ENCODE measurements around the gene NCMAP.

The NCMAP gene

DNA sequence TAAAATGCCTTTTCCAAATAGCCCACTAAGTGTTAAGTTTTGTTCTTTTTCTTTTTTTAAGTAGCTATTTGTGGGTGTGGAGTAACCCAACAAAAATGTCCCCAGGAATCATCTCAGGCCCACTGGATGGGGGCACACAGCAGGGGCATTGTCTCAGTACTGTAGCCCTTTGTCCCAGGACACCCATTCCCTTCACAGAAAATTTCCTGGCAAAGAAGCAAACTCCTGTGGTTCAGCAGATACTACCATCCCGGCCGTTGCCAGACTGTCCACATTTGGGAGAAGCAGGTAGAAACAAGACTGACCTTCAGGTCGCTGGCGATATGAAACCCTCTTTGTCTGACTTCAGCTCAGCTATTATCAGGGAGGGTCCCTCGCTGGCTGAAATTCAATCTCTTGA is 63.5 kb downstream of the NCMAP start:
- Histone ChIP-seq H3K27me3 (ENCODE audit: insufficient read depth, low read depth) (no peaks in the 10 kb centered on the region), H3K4me3 (IDR thresholded peaks at IDR 0.05; ENCODE audit: insufficient read depth, low read depth, low read length) (no peak overlapping the region), H3K36me3 (ENCODE audit: insufficient read depth) (no peaks in the 10 kb centered on the region), H3K4me2 (no peak overlapping the region), H3K27ac (no peak overlapping the region), H3K9ac (no peak overlapping the region), H3K79me2 (ENCODE audit: insufficient read depth, low read depth) (no peaks in the 10 kb centered on the region), H2AFZ (ENCODE audit: low read depth) (no peak overlapping the region), H3K4me1 (ENCODE audit: low read depth, poor library complexity, severe bottlenecking) (no peaks in the 10 kb centered on the region), H4K20me1 (ENCODE audit: insufficient read depth) (no peaks in the 10 kb centered on the region)
- TF ChIP-seq, protein P1, sequence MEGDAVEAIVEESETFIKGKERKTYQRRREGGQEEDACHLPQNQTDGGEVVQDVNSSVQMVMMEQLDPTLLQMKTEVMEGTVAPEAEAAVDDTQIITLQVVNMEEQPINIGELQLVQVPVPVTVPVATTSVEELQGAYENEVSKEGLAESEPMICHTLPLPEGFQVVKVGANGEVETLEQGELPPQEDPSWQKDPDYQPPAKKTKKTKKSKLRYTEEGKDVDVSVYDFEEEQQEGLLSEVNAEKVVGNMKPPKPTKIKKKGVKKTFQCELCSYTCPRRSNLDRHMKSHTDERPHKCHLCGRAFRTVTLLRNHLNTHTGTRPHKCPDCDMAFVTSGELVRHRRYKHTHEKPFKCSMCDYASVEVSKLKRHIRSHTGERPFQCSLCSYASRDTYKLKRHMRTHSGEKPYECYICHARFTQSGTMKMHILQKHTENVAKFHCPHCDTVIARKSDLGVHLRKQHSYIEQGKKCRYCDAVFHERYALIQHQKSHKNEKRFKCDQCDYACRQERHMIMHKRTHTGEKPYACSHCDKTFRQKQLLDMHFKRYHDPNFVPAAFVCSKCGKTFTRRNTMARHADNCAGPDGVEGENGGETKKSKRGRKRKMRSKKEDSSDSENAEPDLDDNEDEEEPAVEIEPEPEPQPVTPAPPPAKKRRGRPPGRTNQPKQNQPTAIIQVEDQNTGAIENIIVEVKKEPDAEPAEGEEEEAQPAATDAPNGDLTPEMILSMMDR (conservative IDR thresholded peaks at IDR 0.05; ENCODE audit: low read depth, low read length), result no peak

DNA sequence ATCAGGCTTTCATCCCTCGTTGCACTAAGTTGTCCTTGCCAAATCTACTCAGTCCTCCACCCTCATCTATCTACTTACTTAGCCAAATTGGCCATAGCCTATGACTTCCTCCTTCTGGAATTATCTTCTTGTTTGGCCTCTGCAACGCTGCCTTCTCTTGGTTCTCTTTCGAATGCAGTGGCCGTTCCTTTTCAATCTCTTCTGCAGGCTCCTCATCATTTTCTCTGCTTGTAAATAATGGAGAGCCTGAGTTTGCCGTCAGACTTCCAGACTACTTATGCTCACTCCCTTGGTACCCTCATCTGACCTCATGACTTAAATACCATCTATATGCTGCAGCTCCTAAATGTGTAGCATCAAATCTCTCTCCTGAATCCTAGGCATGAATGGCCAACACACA is 64.8 kb downstream of the NCMAP start:
- TF ChIP-seq, protein P1 (conservative IDR thresholded peaks at IDR 0.05; ENCODE audit: low read depth, low read length), result no peak
- Histone ChIP-seq H2AFZ (ENCODE audit: low read depth) (no peak overlapping the region), H3K79me2 (ENCODE audit: insufficient read depth, low read depth) (no peaks in the 10 kb centered on the region), H3K4me3 (IDR thresholded peaks at IDR 0.05; ENCODE audit: insufficient read depth, low read depth, low read length) (no peak overlapping the region), H3K4me1 (ENCODE audit: low read depth, poor library complexity, severe bottlenecking) (no peaks in the 10 kb centered on the region), H3K36me3 (ENCODE audit: insufficient read depth) (no peaks in the 10 kb centered on the region), H3K27me3 (ENCODE audit: insufficient read depth, low read depth) (no peaks in the 10 kb centered on the region), H3K9ac (no peak overlapping the region), H3K27ac (no peak overlapping the region), H3K4me2 (no peak overlapping the region), H4K20me1 (ENCODE audit: insufficient read depth) (no peaks in the 10 kb centered on the region)

DNA sequence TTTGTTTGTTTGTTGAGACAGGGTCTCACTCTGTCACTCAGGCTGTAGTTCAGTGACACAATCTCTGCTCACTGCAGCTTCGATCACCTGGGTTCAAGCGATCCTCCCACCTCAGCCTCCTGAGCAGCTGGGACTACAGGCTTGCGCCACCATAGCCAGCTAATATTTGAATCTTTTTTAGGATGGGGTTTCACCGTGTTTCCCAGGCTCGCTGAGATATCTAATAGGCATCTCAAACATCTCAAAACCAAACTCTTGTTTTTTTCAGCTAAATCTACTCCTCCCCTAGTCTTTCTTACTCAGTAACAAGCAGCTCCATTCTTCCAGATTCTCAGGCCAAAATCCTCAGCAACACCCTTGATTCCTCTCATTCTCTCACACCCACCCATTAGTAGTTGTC is 65.2 kb downstream of the NCMAP start:
- no peaks in the 10 kb centered on the region for H3K4me1 ChIP-seq (ENCODE audit: low read depth, poor library complexity, severe bottlenecking)
- H3K36me3 ChIP-seq (ENCODE audit: insufficient read depth), result no peaks in the 10 kb centered on the region
- H4K20me1 ChIP-seq (ENCODE audit: insufficient read depth), result no peaks in the 10 kb centered on the region
- H3K4me3 ChIP-seq (IDR thresholded peaks at IDR 0.05; ENCODE audit: insufficient read depth, low read depth, low read length), result no peak overlapping the region
- no peak overlapping the region for H3K9ac ChIP-seq
- H3K27me3 ChIP-seq (ENCODE audit: insufficient read depth, low read depth), result no peaks in the 10 kb centered on the region
- TF ChIP-seq, protein P1 (conservative IDR thresholded peaks at IDR 0.05; ENCODE audit: low read depth, low read length), result no peak
- H3K27ac ChIP-seq, result no peak overlapping the region
- H3K79me2 ChIP-seq (ENCODE audit: insufficient read depth, low read depth), result no peaks in the 10 kb centered on the region
- no peak overlapping the region for H2AFZ ChIP-seq (ENCODE audit: low read depth)
- no peak overlapping the region for H3K4me2 ChIP-seq

DNA sequence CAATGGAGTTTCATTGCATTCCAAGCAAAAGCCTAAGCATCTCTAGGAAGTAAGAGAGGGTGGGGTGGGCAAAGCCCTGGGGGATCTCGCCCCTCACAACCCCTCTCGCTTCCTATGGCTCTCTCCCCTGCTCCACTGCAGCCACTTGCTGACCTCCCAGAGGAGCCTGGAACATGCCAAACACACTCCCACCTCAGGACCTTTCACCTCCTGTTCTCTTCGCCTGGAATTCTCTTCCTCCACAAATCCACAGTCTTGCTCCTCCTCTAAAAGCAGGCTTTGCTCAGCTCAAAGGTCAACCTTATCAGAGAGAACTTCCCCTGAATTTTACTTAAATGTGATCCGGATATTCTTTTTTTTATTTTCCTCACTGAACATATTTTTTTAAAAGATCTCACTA is 66.3 kb downstream of the NCMAP start:
- H3K4me1 ChIP-seq (ENCODE audit: low read depth, poor library complexity, severe bottlenecking), result no peaks in the 10 kb centered on the region
- H3K27ac ChIP-seq, result no peak overlapping the region
- H3K4me3 ChIP-seq (IDR thresholded peaks at IDR 0.05; ENCODE audit: insufficient read depth, low read depth, low read length), result no peak overlapping the region
- no peaks in the 10 kb centered on the region for H3K27me3 ChIP-seq (ENCODE audit: insufficient read depth, low read depth)
- H4K20me1 ChIP-seq (ENCODE audit: insufficient read depth), result no peaks in the 10 kb centered on the region
- H3K36me3 ChIP-seq (ENCODE audit: insufficient read depth), result no peaks in the 10 kb centered on the region
- no peak overlapping the region for H3K4me2 ChIP-seq
- no peak overlapping the region for H2AFZ ChIP-seq (ENCODE audit: low read depth)
- H3K79me2 ChIP-seq (ENCODE audit: insufficient read depth, low read depth), result no peaks in the 10 kb centered on the region
- TF ChIP-seq, protein P1 (conservative IDR thresholded peaks at IDR 0.05; ENCODE audit: low read depth, low read length), result no peak
- H3K9ac ChIP-seq, result no peak overlapping the region

DNA sequence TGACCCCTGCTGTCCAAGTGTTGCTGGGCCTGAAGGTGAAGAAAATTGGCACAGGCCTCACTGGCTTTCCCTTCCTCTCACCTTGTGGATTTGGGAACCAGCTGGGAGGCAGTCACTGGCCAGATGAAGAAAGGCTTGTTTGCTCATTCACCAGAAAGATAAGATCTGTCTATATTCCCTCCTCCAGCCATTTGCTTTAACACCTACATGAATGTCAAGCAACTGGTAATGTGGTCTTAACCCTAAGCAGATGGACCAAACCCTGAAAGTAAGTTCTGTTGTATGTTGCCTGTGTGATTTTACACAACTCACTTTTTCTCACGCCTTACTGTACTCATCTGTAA is 76.9 kb downstream of the NCMAP start:
- H3K27ac ChIP-seq, result no peak overlapping the region
- no peaks in the 10 kb centered on the region for H3K36me3 ChIP-seq (ENCODE audit: insufficient read depth)
- H3K9ac ChIP-seq, result no peak overlapping the region
- TF ChIP-seq, protein P1 (conservative IDR thresholded peaks at IDR 0.05; ENCODE audit: low read depth, low read length), result no peak
- H3K79me2 ChIP-seq (ENCODE audit: insufficient read depth, low read depth), result no peaks in the 10 kb centered on the region
- no peaks in the 10 kb centered on the region for H4K20me1 ChIP-seq (ENCODE audit: insufficient read depth)
- H3K27me3 ChIP-seq (ENCODE audit: insufficient read depth, low read depth), result no peaks in the 10 kb centered on the region
- H2AFZ ChIP-seq (ENCODE audit: low read depth), result no peak overlapping the region
- H3K4me3 ChIP-seq (IDR thresholded peaks at IDR 0.05; ENCODE audit: insufficient read depth, low read depth, low read length), result no peak overlapping the region
- no peaks in the 10 kb centered on the region for H3K4me1 ChIP-seq (ENCODE audit: low read depth, poor library complexity, severe bottlenecking)
- H3K4me2 ChIP-seq, result no peak overlapping the region

All from KMS-11 (cell line).